Type B pancreatic cell (in vitro differentiated cells): Measurements from ENCODE around the gene FCHO2. TPM values are rescaled to one million over a fixed set of nuclear protein-coding genes. Genes with fewer than 3 reads are reported as not detected.

Source experiments
- DNase-seq: peaks from one replicate; pipeline ENCODE4 v3.0.0; 2021; ENCODE audit warnings: mixed read lengths; ENCODE audit not compliant: unreplicated experiment; ENCODE audit errors: extremely low spot score
- H3K27ac Mint-ChIP-seq: 2 replicates; pipeline ENCODE4 v1.8.0; 2021; ENCODE audit warnings: mild to moderate bottlenecking, mixed read lengths
- H3K27me3 Mint-ChIP-seq: 2 replicates; pipeline ENCODE4 v1.8.0; 2021; ENCODE audit warnings: mixed read lengths
- H3K36me3 Mint-ChIP-seq: 2 replicates; pipeline ENCODE4 v1.8.0; 2021; ENCODE audit warnings: mixed read lengths
- H3K4me1 Mint-ChIP-seq: one replicate; pipeline ENCODE4 v1.8.0; 2021; ENCODE audit warnings: mixed read lengths; ENCODE audit not compliant: unreplicated experiment
- H3K4me3 Mint-ChIP-seq: 2 replicates; pipeline ENCODE4 v1.8.0; 2021; ENCODE audit warnings: mild to moderate bottlenecking, mixed read lengths
- H3K9me3 Mint-ChIP-seq: 2 replicates; pipeline ENCODE4 v1.8.0; 2021; ENCODE audit warnings: mixed read lengths
- total RNA-seq: library from RNA; stranded (reverse); gene quantifications from 2 replicates; pipeline ENCODE4 v1.2.1, GENCODE V29; 2021; ENCODE audit warnings: low replicate concordance
- TF ChIP-seq, protein P1 (sequence below): fragments of 200-600 bp; sonication (generic); conservative IDR thresholded peaks from 2 replicates; pipeline ENCODE4 v1.5.0; 2021; ENCODE audit warnings: antibody characterized with exemption, mild to moderate bottlenecking

The FCHO2 gene
- total RNA-seq, 1 donor from 2014 or later, result 22.8 TPM

DNA sequence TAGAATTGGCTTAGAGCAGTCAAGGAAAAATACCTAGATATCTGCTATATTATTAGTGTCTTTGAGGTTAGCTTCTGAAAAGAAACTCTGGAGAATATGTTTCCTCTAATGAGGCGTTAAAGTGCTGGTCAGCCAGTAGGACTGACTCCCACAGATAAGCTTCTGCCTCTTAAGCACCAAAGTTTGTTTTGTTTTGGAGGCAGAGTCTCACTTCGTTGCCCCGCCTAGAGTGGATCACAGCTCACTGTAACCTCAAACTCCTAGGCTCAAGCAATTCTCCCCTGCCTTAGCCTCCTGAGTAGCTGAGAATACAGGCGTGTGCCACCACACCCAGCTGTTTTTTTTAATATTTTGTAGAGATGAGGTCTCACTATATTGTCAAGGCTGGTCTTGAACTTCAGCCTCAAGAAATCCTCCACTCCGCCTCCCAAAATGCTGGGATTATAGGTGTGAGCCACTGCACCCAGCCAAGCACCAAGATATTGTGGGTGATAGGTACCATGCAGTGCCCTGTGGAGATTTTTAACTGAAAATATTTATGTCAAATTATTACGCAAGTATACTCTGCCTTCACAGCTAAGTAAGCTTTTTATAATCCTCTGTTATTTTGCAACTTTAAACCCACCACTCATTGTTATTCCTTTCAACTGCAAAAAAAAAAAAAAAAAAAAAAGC, 139.9 kb downstream of the FCHO2 start:
- H3K4me1 Mint-ChIP-seq, result no peaks in the 10 kb centered on the region
- H3K4me3 Mint-ChIP-seq, result no peak overlapping the region
- H3K27me3 Mint-ChIP-seq, result no peaks in the 10 kb centered on the region
- H3K9me3 Mint-ChIP-seq, result no peaks in the 10 kb centered on the region
- TF ChIP-seq, protein P1, sequence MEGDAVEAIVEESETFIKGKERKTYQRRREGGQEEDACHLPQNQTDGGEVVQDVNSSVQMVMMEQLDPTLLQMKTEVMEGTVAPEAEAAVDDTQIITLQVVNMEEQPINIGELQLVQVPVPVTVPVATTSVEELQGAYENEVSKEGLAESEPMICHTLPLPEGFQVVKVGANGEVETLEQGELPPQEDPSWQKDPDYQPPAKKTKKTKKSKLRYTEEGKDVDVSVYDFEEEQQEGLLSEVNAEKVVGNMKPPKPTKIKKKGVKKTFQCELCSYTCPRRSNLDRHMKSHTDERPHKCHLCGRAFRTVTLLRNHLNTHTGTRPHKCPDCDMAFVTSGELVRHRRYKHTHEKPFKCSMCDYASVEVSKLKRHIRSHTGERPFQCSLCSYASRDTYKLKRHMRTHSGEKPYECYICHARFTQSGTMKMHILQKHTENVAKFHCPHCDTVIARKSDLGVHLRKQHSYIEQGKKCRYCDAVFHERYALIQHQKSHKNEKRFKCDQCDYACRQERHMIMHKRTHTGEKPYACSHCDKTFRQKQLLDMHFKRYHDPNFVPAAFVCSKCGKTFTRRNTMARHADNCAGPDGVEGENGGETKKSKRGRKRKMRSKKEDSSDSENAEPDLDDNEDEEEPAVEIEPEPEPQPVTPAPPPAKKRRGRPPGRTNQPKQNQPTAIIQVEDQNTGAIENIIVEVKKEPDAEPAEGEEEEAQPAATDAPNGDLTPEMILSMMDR, result no peak
- H3K36me3 Mint-ChIP-seq, result no peaks in the 10 kb centered on the region
- H3K27ac Mint-ChIP-seq, result no peak overlapping the region
- no peak for DNase-seq

DNA sequence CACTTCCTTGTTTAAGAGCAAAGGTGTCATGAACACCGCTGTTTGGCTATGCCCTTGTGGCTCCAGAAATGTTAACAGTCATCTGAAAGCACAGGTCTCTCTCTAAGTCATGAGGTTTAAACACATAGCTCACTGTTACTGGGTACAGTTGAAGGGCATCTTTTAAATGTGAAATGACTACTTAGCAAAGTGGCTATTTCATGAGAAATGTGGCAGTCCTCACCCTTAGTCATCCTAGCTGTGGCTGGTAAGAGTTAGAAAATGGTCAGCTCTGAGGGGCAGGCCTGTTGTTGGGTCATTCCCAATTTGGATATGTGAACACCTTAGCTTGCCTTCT, 140.4 kb downstream of the FCHO2 start:
- Mint-ChIP-seq H3K4me3 (no peak overlapping the region), H3K27me3 (no peaks in the 10 kb centered on the region), H3K27ac (no peak overlapping the region), H3K9me3 (no peaks in the 10 kb centered on the region), H3K4me1 (no peaks in the 10 kb centered on the region), H3K36me3 (no peaks in the 10 kb centered on the region)
- DNase-seq, result no peak
- TF ChIP-seq, protein P1, result no peak

DNA sequence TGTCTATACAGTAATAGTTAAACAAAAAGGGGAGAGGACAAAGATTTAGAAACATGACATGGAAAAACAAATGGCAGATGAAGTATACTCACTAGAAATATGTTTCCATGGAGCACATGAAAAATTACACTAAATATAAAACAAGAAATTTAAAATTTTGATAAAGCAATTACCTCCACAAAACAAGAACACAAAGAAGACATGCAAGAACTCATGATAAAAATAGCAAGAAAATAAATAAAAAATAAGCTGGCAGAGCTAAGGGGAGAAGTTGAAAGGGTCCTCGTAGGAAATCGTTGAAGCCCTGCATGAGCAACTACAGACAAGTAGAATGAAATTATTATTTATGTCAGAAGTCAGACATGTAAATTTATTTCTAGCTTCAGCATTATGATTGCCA, 141.9 kb downstream of the FCHO2 start:
- H3K4me1 Mint-ChIP-seq, result no peaks in the 10 kb centered on the region
- H3K4me3 Mint-ChIP-seq, result no peak overlapping the region
- no peaks in the 10 kb centered on the region for H3K9me3 Mint-ChIP-seq
- no peaks in the 10 kb centered on the region for H3K36me3 Mint-ChIP-seq
- H3K27me3 Mint-ChIP-seq, result no peaks in the 10 kb centered on the region
- H3K27ac Mint-ChIP-seq, result no peak overlapping the region
- TF ChIP-seq, protein P1, result no peak
- no peak for DNase-seq

DNA sequence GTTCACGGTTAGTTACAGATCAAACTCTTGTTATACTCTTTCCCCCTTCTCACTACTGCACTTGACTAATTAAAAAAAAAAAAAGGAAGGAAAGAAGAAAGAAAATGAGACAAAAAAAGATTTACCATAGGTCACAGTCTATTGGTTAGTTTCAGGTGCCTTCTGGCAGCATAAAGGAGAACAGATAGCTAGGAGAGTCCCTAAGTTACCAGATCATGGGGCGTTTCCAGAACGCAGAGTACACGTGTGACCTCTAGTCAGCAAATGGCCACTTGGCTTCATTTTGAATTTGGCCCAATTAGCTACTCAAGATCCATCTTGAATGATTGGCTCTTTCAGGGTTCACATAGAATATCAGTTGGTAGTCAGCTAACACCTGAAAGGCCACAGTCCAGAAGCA, 144.3 kb downstream of the FCHO2 start:
- Mint-ChIP-seq H3K4me3 (no peak overlapping the region), H3K27ac (no peak overlapping the region), H3K9me3 (no peaks in the 10 kb centered on the region), H3K36me3 (no peaks in the 10 kb centered on the region), H3K27me3 (no peaks in the 10 kb centered on the region), H3K4me1 (no peaks in the 10 kb centered on the region)
- TF ChIP-seq, protein P1, result no peak
- no peak for DNase-seq

DNA sequence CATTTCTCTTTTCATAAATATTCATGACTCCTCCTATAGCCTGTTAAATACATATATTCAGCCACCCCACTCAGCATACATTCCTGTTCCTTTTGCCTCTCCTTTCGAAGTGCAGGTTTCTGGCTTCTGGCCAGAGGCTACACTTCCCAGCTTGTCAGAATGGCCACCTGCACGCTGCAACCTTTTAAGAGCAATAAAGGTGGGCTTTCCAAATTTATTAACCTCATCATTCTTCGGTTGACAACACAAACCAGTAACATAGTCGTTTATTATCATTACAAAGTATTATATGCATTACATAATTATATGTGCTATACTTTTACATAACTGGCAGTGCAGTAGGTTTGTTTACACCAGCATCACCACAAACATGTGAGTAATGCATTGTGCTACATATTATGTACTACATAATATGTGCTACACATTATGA, 148.0 kb downstream of the FCHO2 start:
- Mint-ChIP-seq H3K36me3 (no peaks in the 10 kb centered on the region), H3K4me1 (no peaks in the 10 kb centered on the region), H3K27me3 (no peaks in the 10 kb centered on the region), H3K4me3 (no peak overlapping the region), H3K27ac (no peak overlapping the region), H3K9me3 (no peaks in the 10 kb centered on the region)
- TF ChIP-seq, protein P1, result no peak
- no peak for DNase-seq

DNA sequence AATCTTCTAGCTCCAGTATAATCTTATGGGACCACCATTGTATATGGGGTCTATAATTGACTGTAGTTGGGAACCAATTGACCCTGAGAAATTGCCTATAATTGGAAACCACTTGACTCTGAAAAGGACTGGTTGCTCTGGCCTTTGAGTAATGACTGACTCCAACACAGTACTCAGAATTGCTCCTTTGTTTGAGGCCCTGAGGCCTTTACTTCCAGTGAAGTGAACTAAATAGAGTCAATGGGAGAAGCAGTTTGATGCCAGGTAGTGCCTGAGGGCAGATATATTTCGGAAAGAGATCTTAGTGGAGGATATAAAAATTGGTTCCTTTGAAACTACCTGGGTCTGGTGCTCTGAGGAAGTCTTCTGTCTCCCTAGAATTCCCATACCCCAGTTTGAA, 148.5 kb downstream of the FCHO2 start:
- Mint-ChIP-seq H3K36me3 (no peaks in the 10 kb centered on the region), H3K4me1 (no peaks in the 10 kb centered on the region), H3K27ac (no peak overlapping the region), H3K9me3 (no peaks in the 10 kb centered on the region), H3K4me3 (no peak overlapping the region), H3K27me3 (no peaks in the 10 kb centered on the region)
- TF ChIP-seq, protein P1, result no peak
- DNase-seq, result no peak
